CD4-positive, alpha-beta T cell treated with Interleukin-15 for 1 hour (primary cell): ENCODE results near the gene PAQR8.

Experiments
- DNase-seq: peaks from one replicate; pipeline ENCODE4 v3.0.0-alpha.2; 2020

Gene PAQR8

DNA sequence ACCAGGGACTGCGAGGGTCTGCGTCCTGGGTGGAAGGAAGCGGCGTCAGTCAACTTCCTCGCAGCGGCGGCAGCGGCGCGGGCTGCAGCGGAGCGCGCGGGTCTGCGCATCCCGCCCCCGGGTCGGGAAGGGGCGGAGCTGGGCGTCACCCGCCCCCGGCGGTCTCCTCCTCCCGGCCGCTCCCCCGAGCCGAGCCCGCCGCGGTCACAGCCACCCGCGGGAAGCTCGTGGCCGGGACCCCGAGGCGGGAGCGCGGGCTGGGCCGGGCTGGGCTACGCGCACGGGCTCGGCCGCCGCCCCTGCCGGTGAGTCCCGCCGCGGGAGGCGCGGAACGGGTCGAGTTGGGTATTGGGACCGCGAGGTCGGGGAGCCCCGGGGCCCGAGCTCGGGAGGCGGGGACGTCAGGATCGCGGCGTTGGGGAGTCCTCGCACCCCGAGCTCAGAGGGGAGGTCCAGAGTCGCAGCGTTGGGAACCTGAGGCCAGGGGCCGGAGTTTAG is at the start of gene PAQR8:
Gene PAQR8, plus strand, starts transcription at position 207 of the 498 bp plus-strand sequence. CDS start 41,063 bp downstream, outside the sequence.
- peak; percentile 82 for DNase-seq

GRCh38 chr6:52312461-52312860 is 49.5 kb upstream of the PAQR8 start:
- no peak for DNase-seq

- DNase-seq: no peak
These were observed 47.2 kb upstream of the PAQR8 start for GRCh38 chr6:52314752-52315151.

- no peak for DNase-seq
These were observed 44.7 kb upstream of the PAQR8 start for GRCh38 chr6:52317211-52317610.

DNA sequence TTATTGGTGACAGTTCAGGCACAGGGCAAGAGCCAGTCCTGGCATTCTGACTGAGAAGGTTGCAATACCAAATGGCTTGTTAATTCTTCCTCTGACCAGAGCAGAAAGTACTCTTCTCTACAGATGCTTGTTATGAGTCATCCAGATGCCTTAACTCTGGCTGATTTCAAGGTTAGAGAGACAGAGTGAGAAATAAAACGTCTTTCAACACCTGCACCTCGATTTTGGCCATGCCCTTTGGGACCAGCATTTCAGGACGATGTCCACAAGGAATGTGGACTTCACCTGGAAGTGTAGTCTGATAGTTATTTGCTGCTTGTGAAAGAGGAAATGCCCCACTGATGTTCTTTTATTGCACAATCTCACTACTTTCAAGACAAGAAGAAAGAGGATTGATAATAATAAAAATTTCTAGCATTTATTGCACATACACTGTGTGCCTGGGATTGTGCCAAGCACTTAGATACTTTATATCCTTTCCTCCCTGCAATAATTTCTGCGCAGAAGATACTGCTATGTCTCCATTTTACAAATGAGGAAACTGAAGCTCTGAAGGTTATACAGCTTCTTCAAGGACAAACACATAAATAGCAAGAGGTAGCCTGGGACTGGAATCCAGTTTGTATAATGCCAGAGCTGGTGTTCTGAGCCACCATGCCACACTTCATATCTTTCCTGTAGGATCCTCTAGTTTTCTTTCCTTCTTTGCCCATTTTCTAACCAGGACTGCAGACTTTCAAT is 43.9 kb upstream of the PAQR8 start:
- DNase-seq: no peak

GRCh38 chr6:52324189-52324588 is 37.8 kb upstream of the PAQR8 start:
- DNase-seq: no peak

- no peak for DNase-seq
These were observed 36.1 kb upstream of the PAQR8 start for GRCh38 chr6:52325695-52326471.

DNA sequence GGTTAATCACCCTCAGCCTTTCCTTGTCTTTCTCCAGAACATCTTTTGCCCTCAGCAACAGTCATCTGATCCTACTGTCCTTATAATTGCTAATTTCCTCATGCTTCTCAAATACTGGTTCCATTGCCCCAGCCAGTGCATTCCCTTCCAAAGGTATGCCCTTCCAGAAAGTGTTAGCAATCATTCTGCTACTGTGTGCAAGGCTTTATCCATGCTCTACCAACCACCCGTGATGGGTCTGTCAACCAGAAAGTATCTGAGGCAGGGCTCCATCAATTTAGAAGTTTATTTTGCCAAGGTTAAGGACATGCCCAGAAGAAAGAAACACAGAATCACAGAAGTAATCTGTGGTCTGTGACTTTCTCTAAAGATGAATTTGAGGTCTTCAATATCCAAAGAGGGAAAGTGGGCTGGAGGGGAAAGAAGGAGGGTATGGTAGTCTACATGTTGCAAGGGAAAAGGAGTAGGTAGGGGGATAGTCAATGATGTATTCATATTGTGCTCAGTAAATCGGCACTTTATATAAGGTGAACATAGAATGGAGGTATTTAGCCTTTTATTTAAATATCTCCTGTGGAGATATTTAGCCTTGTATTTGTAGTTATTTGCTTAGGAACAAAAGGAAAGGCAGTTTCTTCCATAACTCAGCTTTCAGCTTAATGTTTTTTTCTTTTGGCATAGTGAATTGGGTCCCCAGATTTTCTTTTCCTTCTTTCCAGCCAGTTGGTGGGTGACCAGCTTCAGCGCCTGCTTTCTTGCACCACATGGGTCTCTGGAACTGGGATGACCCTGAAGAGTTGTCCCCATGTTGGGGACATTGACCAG is 35.2 kb upstream of the PAQR8 start:
- DNase-seq: no peak

DNA sequence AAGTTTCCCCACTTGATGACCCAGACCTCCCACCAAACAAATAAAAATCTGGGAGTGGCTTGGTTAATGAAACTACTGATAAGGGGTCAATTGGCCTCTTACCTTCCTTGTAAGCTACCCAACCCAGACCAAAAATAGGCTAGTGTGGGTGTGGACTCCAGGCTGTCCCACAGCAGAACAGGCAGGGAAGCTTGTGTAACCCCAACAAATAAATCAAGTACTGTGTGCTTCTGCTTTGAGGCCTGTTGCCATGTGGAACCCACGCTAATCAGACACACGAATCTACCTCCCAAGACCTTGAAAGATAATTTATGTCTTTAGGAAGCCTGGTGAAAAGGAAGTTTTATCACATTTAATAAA is 33.7 kb upstream of the PAQR8 start:
- no peak for DNase-seq

DNA sequence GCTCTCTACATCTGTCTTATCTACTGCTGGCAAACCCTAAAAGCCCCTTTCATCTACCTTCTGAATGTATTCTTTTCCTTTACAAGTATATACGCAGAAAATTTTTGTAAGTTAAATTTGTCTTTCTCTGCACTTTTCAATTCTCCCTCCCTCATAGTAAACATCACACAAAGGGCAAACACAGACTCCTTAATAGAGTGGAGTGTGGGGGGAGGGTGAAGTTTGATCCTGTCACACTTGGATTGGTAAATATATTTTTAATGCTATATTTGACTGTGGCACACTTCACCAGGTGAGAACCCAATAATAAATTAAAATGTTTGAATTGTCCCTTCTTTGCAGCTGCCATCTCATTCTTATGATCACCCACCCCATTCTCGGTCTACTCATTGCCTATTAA is 33.2 kb upstream of the PAQR8 start:
- DNase-seq: no peak

GRCh38 chr6:52330470-52330869 is 31.5 kb upstream of the PAQR8 start:
- no peak for DNase-seq

DNA sequence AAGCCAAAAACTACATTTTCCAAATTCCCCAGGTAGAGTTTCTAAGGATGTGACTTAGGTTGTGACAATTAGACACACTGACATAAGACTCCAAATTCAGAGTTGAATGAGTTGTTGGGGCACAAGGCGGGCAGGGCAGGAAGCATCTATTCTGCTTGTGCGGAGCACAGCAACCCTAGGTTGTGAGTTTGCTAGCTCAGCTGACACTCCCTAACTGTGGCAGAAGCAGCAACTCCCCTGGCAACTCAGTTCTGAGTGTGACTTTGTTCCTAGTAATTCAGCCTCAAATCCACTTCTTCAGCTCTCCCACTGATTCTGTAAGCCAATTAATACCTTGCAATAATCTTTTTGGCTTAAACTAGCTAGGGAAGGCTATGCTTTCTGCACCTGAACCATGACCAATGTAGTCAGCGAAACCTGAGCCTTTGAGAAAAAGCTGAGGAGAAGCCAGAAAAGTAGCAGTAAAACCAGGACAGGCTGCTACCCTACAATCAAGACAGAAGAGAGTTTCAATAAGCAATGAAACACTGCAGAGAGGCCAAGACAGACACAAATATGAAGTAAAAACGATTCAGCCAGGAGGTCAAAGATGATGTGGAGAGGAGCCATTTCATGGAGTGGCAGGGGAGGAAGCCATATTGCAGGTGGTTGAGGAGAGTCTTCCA is 30.0 kb upstream of the PAQR8 start:
- no peak for DNase-seq

GRCh38 chr6:52333840-52334200 is 28.1 kb upstream of the PAQR8 start:
- DNase-seq: no peak

DNA sequence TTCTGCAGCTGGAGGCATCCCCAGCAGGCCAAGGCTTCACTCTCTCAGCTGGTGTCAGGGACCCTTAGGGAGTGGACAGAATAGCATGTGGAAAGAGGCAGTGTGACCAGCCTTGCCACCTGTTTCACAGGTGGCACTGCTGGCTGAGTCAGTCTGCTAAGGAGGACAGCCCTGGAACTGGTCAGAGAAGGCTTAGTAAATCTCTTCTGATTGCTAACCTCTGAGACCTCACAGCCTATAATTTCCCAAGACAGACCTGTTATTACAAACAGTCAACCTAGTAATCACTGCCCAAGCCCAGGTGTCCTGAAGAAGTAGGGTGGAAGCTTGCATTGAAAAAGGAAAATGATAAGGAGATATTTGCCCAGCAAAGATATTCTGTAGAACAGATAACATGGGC is 26.4 kb upstream of the PAQR8 start:
- no peak for DNase-seq

DNA sequence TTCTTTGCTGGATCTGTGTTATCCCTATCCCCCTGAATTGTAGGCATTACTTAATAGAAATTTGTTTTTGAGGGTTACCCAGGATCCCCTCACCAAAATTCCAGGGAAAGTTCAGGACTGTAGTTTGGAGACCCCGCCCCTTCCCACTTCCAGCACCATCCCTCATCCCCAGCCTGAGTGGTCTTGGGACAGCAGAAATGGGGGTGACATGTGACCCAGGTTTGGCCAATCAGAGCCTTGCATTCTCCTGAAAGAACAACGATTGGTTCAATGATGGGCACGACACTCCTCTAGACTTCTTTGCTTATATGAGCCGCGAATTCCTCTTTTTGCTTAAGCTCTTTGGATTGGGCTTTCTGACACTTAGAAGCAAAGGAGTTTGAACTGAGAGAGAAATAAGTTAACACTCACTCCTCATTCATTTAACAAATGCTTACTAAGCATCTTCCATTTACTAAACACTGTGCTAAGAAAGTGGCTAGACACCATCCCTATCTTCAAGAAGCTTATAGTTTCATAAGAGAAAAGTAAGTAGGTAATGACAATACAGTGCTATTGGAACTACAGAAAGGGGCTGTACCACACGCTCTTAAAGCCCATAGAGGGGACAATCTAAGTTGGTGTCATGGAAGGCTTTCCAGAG is 24.9 kb upstream of the PAQR8 start:
- DNase-seq: no peak

- no peak for DNase-seq
These were observed 24.2 kb upstream of the PAQR8 start for GRCh38 chr6:52337633-52338290.

GRCh38 chr6:52340603-52340880 is 21.4 kb upstream of the PAQR8 start:
- no peak for DNase-seq

DNA sequence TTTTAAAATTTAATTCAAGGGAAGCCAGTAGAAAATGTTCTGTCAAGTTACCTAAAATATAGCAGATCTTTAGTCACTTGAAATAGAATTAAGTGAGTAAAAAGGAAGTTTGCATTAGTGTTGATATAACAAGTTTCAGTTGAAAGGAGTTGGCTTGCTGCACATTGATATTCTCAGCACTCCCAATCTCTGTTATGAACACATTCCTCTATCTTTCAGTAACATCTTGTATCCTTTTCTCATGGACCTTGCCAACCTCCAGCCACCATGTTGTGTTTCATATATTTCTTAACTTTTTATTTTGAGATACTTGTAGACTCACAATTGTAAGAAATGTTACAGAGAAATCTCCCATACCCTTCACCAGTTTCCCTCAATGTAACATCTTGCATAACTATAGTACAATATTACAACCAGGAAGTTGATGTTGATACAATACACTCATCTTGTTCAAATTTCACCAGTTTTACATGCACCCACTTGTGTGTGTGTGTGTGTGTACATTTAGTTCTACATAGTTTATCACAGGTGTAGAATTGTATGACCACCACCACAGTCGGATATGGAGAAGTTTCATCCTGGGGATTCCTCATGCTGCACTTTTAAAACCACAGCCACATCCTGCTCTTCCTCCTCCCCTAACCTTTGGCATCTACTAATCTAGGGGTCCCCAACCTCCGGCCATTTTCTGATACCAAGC is 20.2 kb upstream of the PAQR8 start:
- DNase-seq: no peak

DNA sequence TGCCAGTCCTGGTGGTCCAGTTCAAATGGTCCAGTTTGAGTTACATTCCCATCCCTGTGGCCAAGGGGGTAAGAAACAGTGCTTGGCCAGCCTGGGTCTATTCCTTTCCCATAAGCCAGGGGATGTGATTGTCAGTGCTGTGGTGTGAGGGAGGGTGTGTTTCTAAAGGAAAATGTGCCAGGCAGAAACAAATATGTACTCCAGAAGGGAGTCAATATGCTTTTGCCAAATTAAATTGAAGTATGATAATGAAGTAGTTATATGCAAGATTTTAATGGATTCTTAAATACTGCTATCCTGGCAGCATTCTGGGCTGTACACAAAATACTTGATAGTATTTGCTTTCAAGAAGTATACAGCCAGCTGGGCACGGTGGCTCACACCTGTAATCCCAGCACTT is 16.6 kb upstream of the PAQR8 start:
- DNase-seq: no peak

DNA sequence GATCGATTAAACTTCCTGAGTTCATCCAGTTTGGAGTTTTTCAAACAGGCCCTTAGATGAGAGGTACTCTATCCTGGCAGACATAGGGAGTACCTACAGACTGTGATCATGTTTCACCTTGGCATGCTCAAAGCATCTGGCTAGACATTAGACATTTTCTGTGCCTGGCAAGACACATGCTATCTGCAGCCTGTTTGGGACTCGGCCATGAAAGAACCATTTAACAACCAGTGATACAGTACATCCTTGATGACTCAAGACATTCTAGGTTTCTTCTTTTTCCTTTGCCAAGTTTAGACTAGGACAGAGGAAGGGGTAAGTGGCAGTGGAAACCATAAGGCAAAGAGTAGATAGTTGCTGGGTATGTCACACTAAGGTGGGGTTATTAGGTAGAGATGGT is 15.4 kb upstream of the PAQR8 start:
- no peak for DNase-seq

DNA sequence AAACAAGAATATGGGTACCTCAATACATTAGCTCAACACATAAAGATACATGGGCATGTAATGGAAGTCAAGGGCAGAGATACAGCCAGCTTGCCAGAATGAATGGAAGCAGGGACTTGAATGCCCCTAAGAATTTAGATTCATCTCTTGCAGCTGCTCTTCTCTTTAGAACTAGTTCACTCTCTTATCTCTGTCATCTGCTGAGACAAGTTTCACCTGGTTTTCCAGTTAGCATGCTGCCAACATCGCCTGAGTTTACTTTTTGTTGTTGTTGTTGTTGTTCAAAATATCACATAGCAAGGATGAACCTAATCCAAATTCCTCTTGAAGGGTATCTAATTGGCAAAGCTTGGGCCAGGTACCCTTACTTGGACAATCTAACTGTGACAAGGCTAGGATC is 14.1 kb upstream of the PAQR8 start:
- no peak for DNase-seq

- DNase-seq: no peak
These were observed 10.1 kb upstream of the PAQR8 start for GRCh38 chr6:52351879-52352238.
